Smooth muscle cell (in vitro differentiated cells): Measurements from ENCODE around the gene OGFR. TPM values are rescaled to one million over a fixed set of nuclear protein-coding genes. Genes with fewer than 3 reads are reported as not detected.

Experiments
- DNase-seq: peaks from one replicate; lab custom pipeline; 2025; ENCODE audit not compliant: unreplicated experiment; lab: John Stamatoyannopoulos, UW
- H2AFZ ChIP-seq: fragments of 200-600 bp; sonication (generic); 2 replicates; pipeline ENCODE4 v1.6.0; 2016; ENCODE audit warnings: antibody characterized with exemption, low read depth, mild to moderate bottlenecking
- H3F3A ChIP-seq: fragments of 200-600 bp; sonication (generic); 2 replicates; pipeline ENCODE4 v1.6.0; 2017; ENCODE audit warnings: antibody characterized with exemption, low read depth
- H3K27ac ChIP-seq: fragments of 200-600 bp; sonication (generic); 2 replicates; pipeline ENCODE4 v1.5.1; 2016; ENCODE audit warnings: low read depth, mild to moderate bottlenecking
- H3K27me3 ChIP-seq: fragments of 200-600 bp; sonication (generic); 2 replicates; pipeline ENCODE4 v1.6.1; 2016; ENCODE audit warnings: low read depth, mild to moderate bottlenecking
- H3K36me3 ChIP-seq: fragments of 200-600 bp; sonication (generic); 2 replicates; pipeline ENCODE4 v1.5.1; 2016; ENCODE audit warnings: low read depth
- H3K4me1 ChIP-seq: fragments of 200-600 bp; sonication (generic); 2 replicates; pipeline ENCODE4 v1.5.1; 2016; ENCODE audit warnings: low read depth
- H3K4me2 ChIP-seq: fragments of 200-600 bp; sonication (generic); 2 replicates; pipeline ENCODE4 v1.6.0; 2016; ENCODE audit warnings: mild to moderate bottlenecking
- H3K4me3 ChIP-seq: fragments of 200-600 bp; sonication (generic); 2 replicates; pipeline ENCODE4 v1.5.1; 2016; ENCODE audit warnings: mild to moderate bottlenecking
- H3K79me2 ChIP-seq: fragments of 200-600 bp; sonication (generic); 2 replicates; pipeline ENCODE4 v1.6.0; 2016; ENCODE audit warnings: low read depth, mild to moderate bottlenecking
- H3K9ac ChIP-seq: fragments of 200-600 bp; sonication (generic); 2 replicates; pipeline ENCODE4 v1.6.0; 2016; ENCODE audit warnings: low read depth
- H3K9me3 ChIP-seq: fragments of 200-600 bp; sonication (generic); replicated peaks from 2 replicates; pipeline ENCODE4 v1.5.1; 2016; ENCODE audit warnings: low read depth
- H4K20me1 ChIP-seq: fragments of 200-600 bp; sonication (generic); 2 replicates; pipeline ENCODE4 v1.6.0; 2016; ENCODE audit warnings: low read depth
- WGBS: methylation state at CpG from one replicate; pipeline ENCODE4 v1.1.7; 2016; ENCODE audit warnings: low lambda C conversion rate; 5-methylcytosine and 5-hydroxymethylcytosine counted together
- polyA plus RNA-seq: library from polyadenylated mRNA; unstranded; fragments of >200 nt; fragmentation: Nextera tagmentation; extraction: Ambion mirVana; gene quantifications from 2 replicates; pipeline ENCODE4 v1.2.1, GENCODE V29; 2016
- total RNA-seq: library from RNA; depleted of rRNA; stranded (reverse); fragments of >200 nt; gene quantifications from 2 replicates; pipeline ENCODE4 v1.2.3, GENCODE V29; 2014
- TF ChIP-seq, protein P1 (sequence below): fragments of 200-600 bp; sonication (generic); IDR thresholded peaks from 2 replicates; pipeline ENCODE4 v1.5.1; 2017; ENCODE audit warnings: borderline replicate concordance, mild to moderate bottlenecking, antibody characterized with exemption; ENCODE audit not compliant: insufficient read depth, poor library complexity, severe bottlenecking

The OGFR gene
- total and polyA plus RNA-seq, 2 experiments from 2014 or later: 24.4 to 53.2 TPM

DNA sequence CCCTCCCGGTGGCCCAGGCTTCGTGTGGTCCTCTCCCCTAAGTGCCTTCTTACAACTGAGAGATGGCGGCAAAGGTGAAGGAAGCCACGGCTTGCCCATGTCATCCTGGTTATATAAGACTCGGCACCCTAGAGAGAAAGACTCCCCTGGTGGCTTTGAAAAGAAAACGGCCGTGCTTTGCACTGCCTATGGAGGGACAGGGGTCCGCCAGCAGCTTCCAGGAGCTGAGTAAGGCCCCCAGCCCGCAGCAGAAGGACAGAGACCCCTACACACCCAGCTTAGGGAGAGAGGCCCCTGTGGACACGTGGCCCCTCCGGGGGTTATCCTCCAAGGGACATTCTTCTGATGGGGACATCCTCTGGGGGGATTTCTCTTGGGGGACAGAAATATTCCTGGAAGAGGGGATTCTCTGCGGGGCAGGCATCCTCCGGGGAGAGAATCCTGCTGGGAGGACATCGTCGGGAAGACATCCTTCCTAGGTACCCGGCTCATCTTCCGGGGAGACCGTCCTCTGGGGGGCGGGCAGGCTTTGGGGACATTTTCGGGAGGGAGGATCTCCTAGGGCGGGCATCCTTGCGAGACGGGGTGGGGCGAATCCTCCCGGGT is 511 bp upstream of the OGFR start:
- H3K27me3 ChIP-seq: no peaks in the 10 kb centered on the region
- peak overlapping the region; percentile 55 for H2AFZ ChIP-seq
- H3K4me3 ChIP-seq: peak overlapping the region; percentile 97
- H3K4me2 ChIP-seq: peak overlapping the region; percentile 97
- DNase-seq: no peak
- H3K27ac ChIP-seq: no peak overlapping the region
- peaks cover 21% of the 10 kb centered on the region for H3K79me2 ChIP-seq
- no peaks in the 10 kb centered on the region for H3K9me3 ChIP-seq
- H3K9ac ChIP-seq: no peak overlapping the region
- peaks cover 7% of the 10 kb centered on the region for H3F3A ChIP-seq
- H3K4me1 ChIP-seq: peaks cover 4% of the 10 kb centered on the region
- H3K36me3 ChIP-seq: no peaks in the 10 kb centered on the region
- peaks cover 43% of the 10 kb centered on the region for H4K20me1 ChIP-seq
- 31% methylated on average over 25 of the region's 25 CpGs for WGBS
- TF ChIP-seq, protein P1, sequence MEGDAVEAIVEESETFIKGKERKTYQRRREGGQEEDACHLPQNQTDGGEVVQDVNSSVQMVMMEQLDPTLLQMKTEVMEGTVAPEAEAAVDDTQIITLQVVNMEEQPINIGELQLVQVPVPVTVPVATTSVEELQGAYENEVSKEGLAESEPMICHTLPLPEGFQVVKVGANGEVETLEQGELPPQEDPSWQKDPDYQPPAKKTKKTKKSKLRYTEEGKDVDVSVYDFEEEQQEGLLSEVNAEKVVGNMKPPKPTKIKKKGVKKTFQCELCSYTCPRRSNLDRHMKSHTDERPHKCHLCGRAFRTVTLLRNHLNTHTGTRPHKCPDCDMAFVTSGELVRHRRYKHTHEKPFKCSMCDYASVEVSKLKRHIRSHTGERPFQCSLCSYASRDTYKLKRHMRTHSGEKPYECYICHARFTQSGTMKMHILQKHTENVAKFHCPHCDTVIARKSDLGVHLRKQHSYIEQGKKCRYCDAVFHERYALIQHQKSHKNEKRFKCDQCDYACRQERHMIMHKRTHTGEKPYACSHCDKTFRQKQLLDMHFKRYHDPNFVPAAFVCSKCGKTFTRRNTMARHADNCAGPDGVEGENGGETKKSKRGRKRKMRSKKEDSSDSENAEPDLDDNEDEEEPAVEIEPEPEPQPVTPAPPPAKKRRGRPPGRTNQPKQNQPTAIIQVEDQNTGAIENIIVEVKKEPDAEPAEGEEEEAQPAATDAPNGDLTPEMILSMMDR: no peak

DNA sequence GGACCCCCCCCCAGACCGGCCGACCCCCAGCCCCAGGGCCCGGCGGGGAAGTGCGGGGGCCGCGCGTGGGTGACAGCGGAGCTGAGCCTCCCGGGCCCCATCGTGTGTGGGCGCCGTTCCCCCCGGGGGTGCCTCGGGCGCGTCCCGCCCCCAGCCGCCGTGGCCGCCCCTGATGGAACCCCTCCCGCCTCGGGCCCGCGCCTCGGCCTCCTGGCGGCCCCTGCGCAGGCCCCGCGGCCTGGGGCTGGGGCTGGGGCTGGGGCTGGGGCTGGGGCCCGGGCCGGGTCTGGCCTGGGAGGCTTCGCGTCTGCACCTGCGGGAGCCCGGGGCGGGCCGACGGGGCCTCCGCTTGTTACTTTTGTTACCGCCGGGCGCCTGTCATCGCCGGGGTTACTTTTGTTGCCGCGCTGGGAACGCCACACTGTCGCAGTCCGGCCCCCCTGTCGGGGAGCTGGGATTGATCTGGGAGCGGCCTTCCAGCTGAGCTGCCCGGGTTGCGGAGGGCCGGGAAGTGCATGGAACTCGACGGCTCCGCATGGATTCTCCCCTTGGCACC is 598 bp downstream of the OGFR start:
- WGBS: under 1% methylated on average over 21 of the region's 58 CpGs

DNA sequence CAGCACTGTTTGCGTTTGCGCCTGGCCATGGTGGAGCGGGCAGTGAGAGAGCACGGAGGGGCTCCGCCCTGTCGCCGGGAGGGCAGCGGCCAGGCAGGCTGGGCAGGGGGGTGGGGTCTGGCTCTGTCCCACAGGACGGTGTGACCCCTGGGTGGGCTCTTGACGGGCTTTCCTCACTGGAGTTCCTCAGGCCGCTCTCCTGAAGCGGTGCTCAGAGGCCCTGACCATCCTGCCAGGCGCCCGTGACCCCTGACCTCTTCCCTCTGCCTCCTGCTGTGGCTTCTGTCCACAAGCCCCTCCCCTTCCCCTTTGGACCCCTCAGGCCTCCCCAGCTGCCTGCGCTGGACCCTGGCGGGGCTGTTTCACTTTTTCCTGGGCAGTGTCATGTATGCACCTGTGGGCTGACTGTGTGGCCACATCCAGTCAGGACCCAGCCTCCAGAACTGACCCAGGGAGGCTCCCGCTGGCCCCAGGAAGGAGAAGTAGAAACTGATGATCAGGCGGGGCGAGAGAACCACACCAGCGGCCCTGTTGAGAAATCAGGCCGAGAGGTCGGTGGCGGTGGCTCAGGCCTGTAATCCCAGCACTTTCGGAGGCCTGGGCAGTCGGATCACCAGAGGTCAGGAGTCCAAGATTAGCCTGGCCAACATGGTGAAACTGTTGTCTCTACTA is 1.2 kb downstream of the OGFR start:
- Histone ChIP-seq H3K36me3 (no peaks in the 10 kb centered on the region), H2AFZ (no peak overlapping the region), H3K4me3 (peak overlapping the region; percentile 97), H3K79me2 (peaks cover 21% of the 10 kb centered on the region), H3K9me3 (no peaks in the 10 kb centered on the region), H3K9ac (no peak overlapping the region), H3K4me2 (peak overlapping the region; percentile 97), H3K27ac (no peak overlapping the region), H3K27me3 (no peaks in the 10 kb centered on the region), H3F3A (peaks cover 7% of the 10 kb centered on the region), H4K20me1 (peaks cover 40% of the 10 kb centered on the region), H3K4me1 (peaks cover 4% of the 10 kb centered on the region)
- 36% methylated on average over 24 of the region's 25 CpGs for whole genome bisulfite sequencing
- no peak for DNase-seq
- TF ChIP-seq, protein P1: no peak

More for the DNA sequence above, 598 bp downstream of the OGFR start:
- Histone ChIP-seq H3K9ac (peak overlapping the region; percentile 82), H3K36me3 (no peaks in the 10 kb centered on the region), H3K4me2 (peak overlapping the region; percentile 97), H3F3A (peaks cover 7% of the 10 kb centered on the region), H3K9me3 (no peaks in the 10 kb centered on the region), H4K20me1 (peaks cover 40% of the 10 kb centered on the region), H3K27me3 (no peaks in the 10 kb centered on the region), H3K4me1 (peaks cover 4% of the 10 kb centered on the region), H3K27ac (no peak overlapping the region), H3K79me2 (peaks cover 21% of the 10 kb centered on the region), H2AFZ (no peak overlapping the region), H3K4me3 (peak overlapping the region; percentile 97)
- TF ChIP-seq, protein P1: no peak
- no peak for DNase-seq
